ENCODE data around the gene NSUN6.

Gene NSUN6

DNA sequence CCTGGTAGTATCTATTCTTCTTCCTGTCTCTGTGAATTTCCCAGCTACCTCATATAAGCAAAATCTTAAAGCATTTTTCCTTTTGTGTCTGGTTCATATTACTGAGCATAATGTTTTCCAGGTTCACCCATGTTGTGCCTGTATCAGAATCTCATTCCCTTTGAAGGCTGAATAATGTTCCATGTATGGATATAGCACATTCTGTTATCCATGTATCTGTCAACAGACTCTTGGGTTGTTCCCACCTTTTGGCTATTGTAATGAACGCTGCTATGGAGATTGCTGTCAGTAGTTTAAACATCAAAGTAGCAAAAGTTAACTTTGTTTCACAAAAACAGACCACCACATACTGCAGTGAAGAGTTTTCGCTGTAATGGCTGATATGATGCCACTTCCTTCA, 99.9 kb downstream of the NSUN6 start:
- TF ChIP-seq, protein P1, sequence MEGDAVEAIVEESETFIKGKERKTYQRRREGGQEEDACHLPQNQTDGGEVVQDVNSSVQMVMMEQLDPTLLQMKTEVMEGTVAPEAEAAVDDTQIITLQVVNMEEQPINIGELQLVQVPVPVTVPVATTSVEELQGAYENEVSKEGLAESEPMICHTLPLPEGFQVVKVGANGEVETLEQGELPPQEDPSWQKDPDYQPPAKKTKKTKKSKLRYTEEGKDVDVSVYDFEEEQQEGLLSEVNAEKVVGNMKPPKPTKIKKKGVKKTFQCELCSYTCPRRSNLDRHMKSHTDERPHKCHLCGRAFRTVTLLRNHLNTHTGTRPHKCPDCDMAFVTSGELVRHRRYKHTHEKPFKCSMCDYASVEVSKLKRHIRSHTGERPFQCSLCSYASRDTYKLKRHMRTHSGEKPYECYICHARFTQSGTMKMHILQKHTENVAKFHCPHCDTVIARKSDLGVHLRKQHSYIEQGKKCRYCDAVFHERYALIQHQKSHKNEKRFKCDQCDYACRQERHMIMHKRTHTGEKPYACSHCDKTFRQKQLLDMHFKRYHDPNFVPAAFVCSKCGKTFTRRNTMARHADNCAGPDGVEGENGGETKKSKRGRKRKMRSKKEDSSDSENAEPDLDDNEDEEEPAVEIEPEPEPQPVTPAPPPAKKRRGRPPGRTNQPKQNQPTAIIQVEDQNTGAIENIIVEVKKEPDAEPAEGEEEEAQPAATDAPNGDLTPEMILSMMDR (conservative IDR thresholded peaks at IDR 0.05): no peak
- no peak overlapping the region for H3K27ac ChIP-seq

DNA sequence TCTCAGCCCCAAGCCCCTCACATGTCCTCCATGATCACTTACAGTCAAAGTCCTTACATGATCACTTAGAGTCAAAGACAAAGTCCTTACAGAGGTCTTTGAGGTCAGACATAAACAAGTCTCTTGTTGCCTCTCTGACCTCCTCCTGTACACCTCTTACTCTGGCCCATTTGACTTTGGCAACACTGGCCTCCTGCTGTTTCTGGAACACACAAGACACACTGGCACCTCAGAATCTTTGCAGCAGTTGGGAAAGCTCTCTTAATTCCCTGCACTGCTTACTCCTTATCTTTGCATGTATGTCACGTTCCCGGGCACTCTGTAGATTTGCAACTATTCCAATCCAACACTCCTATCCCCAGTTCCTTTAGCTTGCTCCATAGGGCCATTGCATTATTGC, 102.3 kb downstream of the NSUN6 start:
- TF ChIP-seq, protein P1 (conservative IDR thresholded peaks at IDR 0.05): no peak
- H3K27ac ChIP-seq: no peak overlapping the region

DNA sequence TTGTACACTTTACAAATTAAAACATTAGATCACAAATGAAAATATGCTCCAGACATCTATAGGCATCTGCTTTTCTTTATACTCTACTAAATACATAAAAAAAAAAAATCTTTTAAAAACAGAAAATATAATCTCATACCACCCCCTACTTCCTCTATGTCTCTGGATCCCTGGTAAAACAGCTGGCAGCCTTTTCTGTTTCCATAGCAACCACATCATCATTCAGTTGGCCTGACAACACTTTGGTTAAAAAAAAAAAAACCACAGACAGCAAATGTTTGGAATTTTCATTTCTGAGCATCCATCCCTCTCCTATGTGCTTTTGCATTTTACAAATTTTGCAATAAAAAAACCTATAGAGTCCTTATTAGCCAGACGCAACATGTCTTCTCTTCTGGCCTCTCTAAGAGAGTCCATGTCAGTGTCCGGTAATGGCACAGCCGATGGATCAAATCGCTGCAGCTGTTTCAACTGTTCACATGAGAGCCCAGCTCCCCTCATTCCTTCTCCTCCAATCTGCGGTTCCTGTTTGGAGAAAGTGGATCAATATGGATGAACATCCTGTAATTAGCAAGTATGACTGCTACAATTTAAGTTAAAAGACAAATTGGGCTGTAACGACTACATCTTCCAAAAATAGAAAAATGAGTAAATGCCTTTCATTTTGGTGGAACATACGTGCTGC, 105.6 kb downstream of the NSUN6 start:
- TF ChIP-seq, protein P1 (conservative IDR thresholded peaks at IDR 0.05): no peak
- H3K27ac ChIP-seq: no peak overlapping the region

DNA sequence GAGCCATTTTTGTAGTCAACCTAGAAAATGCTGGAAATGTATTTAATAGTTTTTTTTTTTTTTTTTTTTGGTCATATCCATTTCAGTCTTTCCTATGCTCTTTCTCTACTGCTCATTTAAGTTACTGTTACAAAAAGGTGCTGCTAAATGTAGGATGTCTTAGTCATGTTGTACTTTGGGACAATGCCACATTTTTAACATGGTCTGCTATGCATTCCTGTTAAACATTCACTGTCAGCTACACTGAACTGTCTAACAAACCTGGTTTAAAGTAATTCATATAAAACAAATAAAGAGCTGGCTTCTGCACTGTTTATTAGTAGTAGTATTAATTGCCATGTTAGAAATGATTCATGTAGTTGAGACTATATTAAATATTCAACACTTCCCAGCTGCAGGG, 108.6 kb downstream of the NSUN6 start:
- TF ChIP-seq, protein P1 (conservative IDR thresholded peaks at IDR 0.05): no peak
- no peak overlapping the region for H3K27ac ChIP-seq

DNA sequence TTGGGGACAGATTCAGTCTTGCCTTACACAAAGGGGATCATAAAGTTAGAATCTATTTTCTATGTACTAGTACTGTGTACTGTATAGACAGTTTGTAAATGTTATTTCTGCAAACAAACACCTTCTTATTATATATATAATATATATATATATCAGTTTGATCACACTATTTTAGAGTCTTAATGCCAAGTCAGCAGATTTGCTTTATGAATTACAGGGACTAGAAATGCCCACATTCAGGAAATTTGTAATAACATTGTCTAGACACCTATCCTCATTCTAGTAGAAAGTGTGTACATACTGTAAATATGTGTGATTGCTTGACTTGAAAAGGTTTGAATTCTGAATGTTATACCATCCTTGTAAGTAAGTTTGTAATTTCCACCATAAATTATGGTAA, 111.2 kb downstream of the NSUN6 start:
- no peak overlapping the region for H3K27ac ChIP-seq
- TF ChIP-seq, protein P1 (conservative IDR thresholded peaks at IDR 0.05): no peak

DNA sequence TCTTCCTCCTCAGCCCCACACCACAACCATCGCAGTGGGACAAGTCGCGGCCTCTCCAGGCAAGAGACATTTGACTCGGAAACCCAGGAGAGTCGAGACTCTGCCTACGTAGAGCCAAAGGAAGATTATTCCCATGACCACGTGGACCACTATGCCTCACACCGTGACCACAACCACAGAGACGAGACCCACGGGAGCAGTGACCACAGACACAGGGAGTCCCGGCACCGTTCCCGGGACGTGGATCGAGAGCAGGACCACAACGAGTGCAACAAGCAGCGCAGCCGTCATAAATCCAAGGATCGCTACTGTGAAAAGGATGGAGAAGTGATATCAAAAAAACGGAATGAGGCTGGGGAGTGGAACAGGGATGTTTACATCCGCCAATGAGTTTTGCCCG, 112.1 kb downstream of the NSUN6 start:
- TF ChIP-seq, protein P1 (conservative IDR thresholded peaks at IDR 0.05): no peak
- H3K27ac ChIP-seq: no peak overlapping the region

DNA sequence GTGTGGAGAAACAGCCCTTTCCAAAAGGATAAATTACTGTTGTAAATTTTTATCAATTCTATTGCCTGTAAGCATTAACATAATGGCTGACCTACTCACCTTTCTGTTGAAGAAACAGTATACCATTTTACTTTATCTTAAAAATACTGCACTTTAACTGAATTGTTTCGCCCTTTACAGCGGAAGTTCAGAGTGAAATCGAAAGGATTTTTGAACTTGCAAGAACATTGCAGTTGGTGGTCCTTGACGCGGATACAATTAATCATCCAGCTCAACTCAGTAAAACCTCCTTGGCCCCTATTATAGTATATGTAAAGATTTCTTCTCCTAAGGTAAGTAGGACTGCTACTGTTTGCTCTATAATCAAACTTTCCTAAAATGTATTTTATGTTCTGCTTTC, 117.5 kb downstream of the NSUN6 start:
- no peak overlapping the region for H3K27ac ChIP-seq
- TF ChIP-seq, protein P1 (conservative IDR thresholded peaks at IDR 0.05): no peak

Data from VCaP (cell line).